ENCODE data around the gene PHF21B.

- TF ChIP-seq CTCF (optimal IDR thresholded peaks at IDR 0.05 in 1 of 3, IDR thresholded peaks at IDR 0.05 in 1 of 3, conservative IDR thresholded peaks at IDR 0.05 in 1 of 3; ENCODE audit: extremely low read depth in 1 of 3, insufficient read depth in 2 of 3, low read length in 3 of 3): no peak
- no peak for TF ChIP-seq EZH2 (IDR thresholded peaks at IDR 0.05; ENCODE audit: low read length)
These were observed 93.2 kb downstream of the PHF21B start for GRCh38 chr22:44916281-44917231.

Data from keratinocyte (primary cell).